OCI-M2 (cell line): ENCODE data around the gene MRGPRE.

Experiments used
- DNase-seq: peaks from one replicate; lab custom pipeline; 2025; ENCODE audit not compliant: unreplicated experiment; lab: John Stamatoyannopoulos, UW

Gene MRGPRE

GRCh38 chr11:3215346-3216026, 16.7 kb downstream of the MRGPRE start:
- no peak for DNase-seq

GRCh38 chr11:3214420-3214699, 17.9 kb downstream of the MRGPRE start:
- DNase-seq: no peak

- no peak for DNase-seq
Observed at GRCh38 chr11:3213659-3214419, 18.4 kb downstream of the MRGPRE start.

GRCh38 chr11:3208272-3208671, 23.9 kb downstream of the MRGPRE start:
- DNase-seq: no peak

GRCh38 chr11:3207526-3208189, 24.6 kb downstream of the MRGPRE start:
- DNase-seq: no peak

GRCh38 chr11:3206922-3207204, 25.4 kb downstream of the MRGPRE start:
- no peak for DNase-seq

GRCh38 chr11:3206156-3206921, 25.9 kb downstream of the MRGPRE start:
- no peak for DNase-seq

GRCh38 chr11:3205261-3206155, 26.7 kb downstream of the MRGPRE start:
- no peak for DNase-seq

GRCh38 chr11:3204141-3205015, 27.8 kb downstream of the MRGPRE start:
- DNase-seq: no peak

GRCh38 chr11:3203221-3204043, 28.8 kb downstream of the MRGPRE start:
- DNase-seq: no peak

GRCh38 chr11:3202759-3203158, 29.5 kb downstream of the MRGPRE start:
- no peak for DNase-seq

GRCh38 chr11:3202305-3202704, 29.9 kb downstream of the MRGPRE start:
- no peak for DNase-seq

- DNase-seq: no peak
Observed at GRCh38 chr11:3201677-3202181, 30.5 kb downstream of the MRGPRE start.

- DNase-seq: no peak
Observed at GRCh38 chr11:3201112-3201581, 31.1 kb downstream of the MRGPRE start.

GRCh38 chr11:3200388-3201111, 31.7 kb downstream of the MRGPRE start:
- DNase-seq: no peak

- no peak for DNase-seq
Observed at GRCh38 chr11:3199537-3200295, 32.5 kb downstream of the MRGPRE start.

- DNase-seq: no peak
Observed at GRCh38 chr11:3198815-3199214, 33.4 kb downstream of the MRGPRE start.
